Measurements from ENCODE around the gene ZNF22.
A peak's percentile ranks its signal among the peaks of the same experiment; 100 is the strongest.

ZNF22 gene

GRCh38 chr10:44965651-44966097, 35.0 kb upstream of the ZNF22 start:
- DNase-seq = no peak

- DNase-seq = no peak
These were observed 34.5 kb upstream of the ZNF22 start for GRCh38 chr10:44966129-44966815.

- DNase-seq = no peak
These were observed 33.8 kb upstream of the ZNF22 start for GRCh38 chr10:44966816-44967509.

GRCh38 chr10:44967616-44968015, 33.1 kb upstream of the ZNF22 start:
- no peak for DNase-seq

GRCh38 chr10:44968091-44968490, 32.6 kb upstream of the ZNF22 start:
- DNase-seq = no peak

- no peak for DNase-seq
These were observed 32.0 kb upstream of the ZNF22 start for GRCh38 chr10:44968500-44969400.

GRCh38 chr10:44969854-44970253, 30.9 kb upstream of the ZNF22 start:
- no peak for DNase-seq

- no peak for DNase-seq
These were observed 29.8 kb upstream of the ZNF22 start for GRCh38 chr10:44970812-44971395.

- no peak for DNase-seq
These were observed 29.3 kb upstream of the ZNF22 start for GRCh38 chr10:44971434-44971833.

- DNase-seq = no peak
These were observed 28.6 kb upstream of the ZNF22 start for GRCh38 chr10:44971935-44972757.

- DNase-seq = no peak
These were observed 27.8 kb upstream of the ZNF22 start for GRCh38 chr10:44972874-44973306.

- no peak for DNase-seq
These were observed 27.2 kb upstream of the ZNF22 start for GRCh38 chr10:44973323-44974081.

GRCh38 chr10:44974082-44974627, 26.6 kb upstream of the ZNF22 start:
- no peak for DNase-seq

GRCh38 chr10:44974628-44975430, 25.9 kb upstream of the ZNF22 start:
- peak; percentile 78 for DNase-seq

- DNase-seq = no peak
These were observed 25.0 kb upstream of the ZNF22 start for GRCh38 chr10:44975431-44976331.

GRCh38 chr10:44976352-44977198, 24.1 kb upstream of the ZNF22 start:
- no peak for DNase-seq

- DNase-seq = no peak
These were observed 23.2 kb upstream of the ZNF22 start for GRCh38 chr10:44977287-44978212.

Measured in activated T-cell treated with anti-CD3 and anti-CD28 coated beads, Interleukin-2, amount 50 U/mL, for 1 hour (primary cell).